Measurements from ENCODE around the gene CAMTA1. TPM values are rescaled to one million over a fixed set of nuclear protein-coding genes. Genes with fewer than 3 reads are reported as not detected.

CAMTA1 gene
- polyA plus RNA-seq, 2 donors: 61.1 to 75.0 TPM

DNA sequence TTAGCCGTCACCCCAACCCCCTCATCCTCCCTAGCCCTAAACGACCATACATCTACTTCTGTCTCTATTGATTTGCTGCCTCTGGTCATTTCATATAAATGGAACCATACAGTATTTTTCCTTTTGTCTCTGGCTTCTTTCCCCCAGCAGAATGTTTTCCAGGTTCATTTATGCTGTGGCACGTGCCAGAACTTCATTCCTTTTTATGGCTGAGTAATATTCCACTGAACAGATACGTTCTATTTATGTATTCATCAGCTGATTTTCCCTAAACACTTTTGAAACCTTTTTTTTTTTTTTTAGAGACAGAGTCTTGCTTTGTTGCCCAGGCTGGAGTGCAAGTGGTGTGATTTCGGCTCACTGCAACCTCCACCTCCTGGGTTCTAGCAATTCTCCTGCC, 181.1 kb downstream of the CAMTA1 start:
- Histone ChIP-seq H3K36me3 (ENCODE audit: control insufficient read depth in 2 of 2, insufficient read depth in 2 of 2, low read length in 1 of 2) (no peaks in the 10 kb centered on the region), H3K27ac (ENCODE audit: low read depth in 2 of 2, low read length in 1 of 2) (no peak overlapping the region), H3K27me3 (ENCODE audit: control insufficient read depth in 1 of 2, insufficient read depth in 2 of 2, low read length in 2 of 2) (no peaks in the 10 kb centered on the region), H3K4me3 (ENCODE audit: low read depth in 1 of 2, low read length in 2 of 2) (no peak overlapping the region), H3K9me3 (ENCODE audit: control insufficient read depth in 2 of 2, insufficient read depth in 1 of 2, low read depth in 1 of 2, low read length in 1 of 2) (peaks cover 0 to 3% of the 10 kb centered on the region in 2 donors), H3K4me1 (ENCODE audit: control insufficient read depth in 2 of 2, insufficient read depth in 2 of 2, low read length in 1 of 2) (peaks cover under 1 to 7% of the 10 kb centered on the region in 2 donors)
- 90 to 91% methylated on average over 5 of the region's 5 CpGs for WGBS, 2 donors

DNA sequence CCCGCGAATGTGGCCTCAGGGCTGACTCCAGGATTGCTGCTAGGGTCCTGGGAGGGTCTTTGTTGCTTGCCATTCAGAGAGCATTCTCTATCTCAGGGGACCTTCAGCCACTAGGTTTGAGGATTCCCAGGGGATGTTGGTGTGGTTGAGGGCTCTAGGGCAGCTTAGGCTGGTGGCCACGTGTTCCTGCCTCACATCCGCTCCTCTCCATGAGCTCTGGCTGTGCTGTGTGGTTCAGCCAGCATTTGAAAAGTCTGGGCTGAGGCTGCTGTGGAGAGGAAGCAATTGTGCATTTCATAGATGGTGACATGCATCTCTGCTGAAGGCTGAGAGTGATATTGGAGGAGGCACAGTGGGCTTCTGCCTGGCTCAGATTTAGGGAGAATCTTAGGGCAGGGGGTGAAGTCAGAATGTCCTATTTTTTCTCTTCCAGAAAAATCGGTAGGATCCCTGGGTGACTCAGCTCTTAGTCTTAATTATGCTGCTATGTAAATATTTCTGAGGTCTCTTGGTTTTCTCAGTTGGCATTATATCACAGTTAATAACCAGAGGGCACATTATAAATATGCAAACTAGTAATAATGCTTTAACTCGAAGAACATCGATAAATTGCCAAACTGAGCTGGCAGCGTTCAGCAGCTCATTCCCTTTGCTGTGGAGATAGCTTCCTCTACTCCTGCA, 182.3 kb downstream of the CAMTA1 start:
- WGBS, 2 donors: 57 to 60% methylated on average over 8 of the region's 8 CpGs
- Histone ChIP-seq H3K27me3 (ENCODE audit: control insufficient read depth in 1 of 2, insufficient read depth in 2 of 2, low read length in 2 of 2) (no peaks in the 10 kb centered on the region), H3K4me3 (ENCODE audit: low read depth in 1 of 2, low read length in 2 of 2) (no peak overlapping the region)

DNA sequence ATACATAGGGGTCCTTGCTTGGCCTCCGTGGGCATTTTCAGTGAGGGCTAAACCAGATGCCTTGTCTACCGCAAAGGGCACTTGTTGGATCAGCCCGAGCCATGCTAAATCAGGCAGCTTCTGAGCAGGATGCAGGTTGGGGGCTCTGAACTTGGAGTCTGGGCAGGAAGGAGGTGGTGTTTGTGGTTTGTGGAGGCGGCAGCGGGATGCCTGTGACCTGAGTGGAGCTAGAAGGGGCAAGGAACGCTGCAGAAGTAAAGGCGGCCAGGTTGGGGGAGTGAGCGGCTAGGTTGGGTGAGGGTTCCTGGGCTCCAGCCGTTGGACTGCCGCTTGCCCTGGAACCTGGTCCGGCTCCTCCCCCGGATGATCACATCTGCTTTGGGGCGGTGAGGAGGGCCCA, 183.9 kb downstream of the CAMTA1 start:
- Histone ChIP-seq H3K36me3 (ENCODE audit: control insufficient read depth in 2 of 2, insufficient read depth in 2 of 2, low read length in 1 of 2) (no peaks in the 10 kb centered on the region), H3K4me3 (ENCODE audit: low read depth in 1 of 2, low read length in 2 of 2) (no peak overlapping the region), H3K27ac (ENCODE audit: low read depth in 2 of 2, low read length in 1 of 2) (no peak overlapping the region), H3K27me3 (ENCODE audit: control insufficient read depth in 1 of 2, insufficient read depth in 2 of 2, low read length in 2 of 2) (no peaks in the 10 kb centered on the region), H3K4me1 (ENCODE audit: control insufficient read depth in 2 of 2, insufficient read depth in 2 of 2, low read length in 1 of 2) (no peaks in the 10 kb centered on the region), H3K9me3 (ENCODE audit: control insufficient read depth in 2 of 2, insufficient read depth in 1 of 2, low read depth in 1 of 2, low read length in 1 of 2) (no peaks in the 10 kb centered on the region)
- 71 to 75% methylated on average over 13 of the region's 13 CpGs for WGBS, 2 donors

More for the DNA sequence above, 182.3 kb downstream of the CAMTA1 start:
- Histone ChIP-seq H3K9me3 (ENCODE audit: control insufficient read depth in 2 of 2, insufficient read depth in 1 of 2, low read depth in 1 of 2, low read length in 1 of 2) (no peaks in the 10 kb centered on the region), H3K36me3 (ENCODE audit: control insufficient read depth in 2 of 2, insufficient read depth in 2 of 2, low read length in 1 of 2) (no peaks in the 10 kb centered on the region), H3K4me1 (ENCODE audit: control insufficient read depth in 2 of 2, insufficient read depth in 2 of 2, low read length in 1 of 2) (peaks cover 0 to 2% of the 10 kb centered on the region in 2 donors), H3K27ac (ENCODE audit: low read depth in 2 of 2, low read length in 1 of 2) (no peak overlapping the region)

DNA sequence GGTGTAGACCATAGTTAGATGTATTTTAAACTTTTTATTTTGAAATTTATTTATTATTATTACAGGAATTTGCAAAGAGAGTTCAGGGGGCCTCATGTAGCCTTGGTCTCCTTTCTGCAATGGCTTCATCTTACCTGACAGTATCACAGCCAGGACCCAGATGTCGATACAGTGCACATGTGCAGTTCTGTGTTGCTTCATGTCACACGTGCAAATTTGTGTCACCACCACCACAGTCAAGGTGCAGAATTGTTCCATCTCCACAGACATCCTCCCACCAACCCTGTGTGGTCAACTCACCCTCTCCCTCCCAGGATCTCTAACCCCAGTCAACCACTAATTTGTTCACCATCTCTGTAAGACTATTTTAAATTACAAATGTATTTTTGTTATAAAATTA, 184.5 kb downstream of the CAMTA1 start:
- Histone ChIP-seq H3K27me3 (ENCODE audit: control insufficient read depth in 1 of 2, insufficient read depth in 2 of 2, low read length in 2 of 2) (no peaks in the 10 kb centered on the region), H3K4me1 (ENCODE audit: control insufficient read depth in 2 of 2, insufficient read depth in 2 of 2, low read length in 1 of 2) (no peaks in the 10 kb centered on the region), H3K4me3 (ENCODE audit: low read depth in 1 of 2, low read length in 2 of 2) (no peak overlapping the region), H3K9me3 (ENCODE audit: control insufficient read depth in 2 of 2, insufficient read depth in 1 of 2, low read depth in 1 of 2, low read length in 1 of 2) (no peaks in the 10 kb centered on the region), H3K27ac (ENCODE audit: low read depth in 2 of 2, low read length in 1 of 2) (no peak overlapping the region), H3K36me3 (ENCODE audit: control insufficient read depth in 2 of 2, insufficient read depth in 2 of 2, low read length in 1 of 2) (no peaks in the 10 kb centered on the region)
- 82 to 83% methylated on average over 2 of the region's 2 CpGs for WGBS, 2 donors

DNA sequence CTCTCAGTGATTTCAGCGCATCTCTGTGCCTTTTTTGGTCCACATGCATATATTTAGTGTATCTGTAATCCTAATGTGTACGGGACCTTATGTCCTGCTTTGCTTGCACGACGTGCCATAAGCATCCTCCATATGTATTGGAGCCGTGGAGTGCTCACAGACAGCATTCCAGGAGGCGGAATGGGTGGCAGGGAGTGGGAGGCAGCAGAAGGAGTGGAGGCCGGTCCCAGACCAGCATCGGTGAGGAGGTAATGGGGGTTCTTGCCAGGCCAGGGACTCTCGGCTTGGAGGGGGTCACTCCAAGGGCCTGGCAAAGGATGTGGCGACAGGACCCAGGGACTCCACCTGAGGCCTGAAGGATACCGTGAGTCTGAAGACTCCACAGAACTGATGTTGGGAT, 185.0 kb downstream of the CAMTA1 start:
- 94 to 97% methylated on average over 11 of the region's 11 CpGs for WGBS, 2 donors
- Histone ChIP-seq H3K9me3 (ENCODE audit: control insufficient read depth in 2 of 2, insufficient read depth in 1 of 2, low read depth in 1 of 2, low read length in 1 of 2) (no peaks in the 10 kb centered on the region), H3K4me1 (ENCODE audit: control insufficient read depth in 2 of 2, insufficient read depth in 2 of 2, low read length in 1 of 2) (no peaks in the 10 kb centered on the region), H3K4me3 (ENCODE audit: low read depth in 1 of 2, low read length in 2 of 2) (no peak overlapping the region), H3K36me3 (ENCODE audit: control insufficient read depth in 2 of 2, insufficient read depth in 2 of 2, low read length in 1 of 2) (no peaks in the 10 kb centered on the region), H3K27ac (ENCODE audit: low read depth in 2 of 2, low read length in 1 of 2) (no peak overlapping the region), H3K27me3 (ENCODE audit: control insufficient read depth in 1 of 2, insufficient read depth in 2 of 2, low read length in 2 of 2) (no peaks in the 10 kb centered on the region)

DNA sequence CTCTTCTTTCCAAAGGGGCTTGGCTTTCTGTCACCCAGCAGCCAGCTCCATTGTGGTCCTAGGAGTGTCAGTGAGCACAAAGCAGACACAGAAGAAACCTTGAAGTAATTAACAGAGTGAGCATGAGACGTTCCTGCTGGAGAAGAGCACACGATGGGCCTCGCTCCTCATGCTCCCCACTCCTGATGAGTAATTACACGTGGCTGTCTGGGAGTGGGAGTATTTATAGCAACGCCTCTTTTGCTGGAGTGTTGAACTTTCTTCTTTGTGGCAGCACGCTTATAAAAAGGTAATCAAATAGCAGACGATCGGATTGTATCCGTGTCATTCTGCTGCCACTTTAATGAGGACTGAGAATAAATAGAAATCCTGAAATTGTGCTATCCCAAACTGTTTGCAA, 185.8 kb downstream of the CAMTA1 start:
- Histone ChIP-seq H3K27me3 (ENCODE audit: control insufficient read depth in 1 of 2, insufficient read depth in 2 of 2, low read length in 2 of 2) (no peaks in the 10 kb centered on the region), H3K9me3 (ENCODE audit: control insufficient read depth in 2 of 2, insufficient read depth in 1 of 2, low read depth in 1 of 2, low read length in 1 of 2) (no peaks in the 10 kb centered on the region), H3K4me3 (ENCODE audit: low read depth in 1 of 2, low read length in 2 of 2) (no peak overlapping the region), H3K36me3 (ENCODE audit: control insufficient read depth in 2 of 2, insufficient read depth in 2 of 2, low read length in 1 of 2) (no peaks in the 10 kb centered on the region), H3K4me1 (ENCODE audit: control insufficient read depth in 2 of 2, insufficient read depth in 2 of 2, low read length in 1 of 2) (no peaks in the 10 kb centered on the region), H3K27ac (ENCODE audit: low read depth in 2 of 2, low read length in 1 of 2) (no peak overlapping the region)
- 61 to 65% methylated on average over 9 of the region's 9 CpGs for WGBS, 2 donors

DNA sequence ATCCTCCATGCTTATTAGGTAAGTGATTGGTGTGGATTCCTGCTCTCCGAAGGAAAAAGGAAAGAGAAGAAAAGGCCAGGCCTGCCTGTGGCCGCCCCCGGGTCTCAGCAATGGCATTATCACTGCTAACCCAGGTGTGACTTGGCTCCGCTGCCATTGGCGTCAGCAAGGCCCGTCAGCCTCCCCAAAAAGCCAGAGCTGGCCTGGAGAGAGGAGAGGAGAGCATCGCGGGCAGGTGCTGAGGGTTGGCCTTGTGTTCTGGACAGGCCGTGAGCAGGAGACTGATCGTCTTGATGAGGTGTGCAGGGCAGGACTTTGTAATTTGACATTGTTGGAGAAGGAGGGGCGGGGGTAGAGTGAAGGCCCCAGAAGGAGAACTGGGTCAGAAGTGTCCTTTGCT, 186.4 kb downstream of the CAMTA1 start:
- 88% methylated on average over 11 of the region's 11 CpGs for WGBS, 2 donors
- Histone ChIP-seq H3K4me1 (ENCODE audit: control insufficient read depth in 2 of 2, insufficient read depth in 2 of 2, low read length in 1 of 2) (no peaks in the 10 kb centered on the region), H3K27me3 (ENCODE audit: control insufficient read depth in 1 of 2, insufficient read depth in 2 of 2, low read length in 2 of 2) (no peaks in the 10 kb centered on the region)

DNA sequence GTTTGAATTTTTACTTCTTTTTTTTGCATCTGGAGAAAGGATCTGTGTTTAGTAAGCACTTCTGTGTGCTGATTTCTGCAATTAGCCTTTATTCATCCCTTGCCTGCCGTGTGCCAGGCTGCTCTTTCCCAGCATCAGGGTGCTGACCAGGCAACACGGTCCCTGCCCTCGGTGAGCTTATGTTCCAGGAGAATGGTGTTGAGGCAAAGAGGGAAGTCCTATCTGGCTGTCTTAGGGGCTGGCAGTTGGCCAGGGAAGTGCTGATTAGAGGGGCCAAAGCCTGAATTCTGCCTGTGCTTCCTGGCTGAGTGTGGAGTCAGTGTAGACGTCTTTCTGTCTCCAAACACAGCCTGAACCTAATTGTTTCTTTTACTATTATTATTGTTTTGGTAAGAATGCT, 187.1 kb downstream of the CAMTA1 start:
- 67% methylated on average over 4 of the region's 4 CpGs for WGBS, 2 donors
- Histone ChIP-seq H3K27me3 (ENCODE audit: control insufficient read depth in 1 of 2, insufficient read depth in 2 of 2, low read length in 2 of 2) (no peaks in the 10 kb centered on the region), H3K9me3 (ENCODE audit: control insufficient read depth in 2 of 2, insufficient read depth in 1 of 2, low read depth in 1 of 2, low read length in 1 of 2) (no peaks in the 10 kb centered on the region), H3K36me3 (ENCODE audit: control insufficient read depth in 2 of 2, insufficient read depth in 2 of 2, low read length in 1 of 2) (no peaks in the 10 kb centered on the region), H3K27ac (ENCODE audit: low read depth in 2 of 2, low read length in 1 of 2) (no peak overlapping the region), H3K4me3 (ENCODE audit: low read depth in 1 of 2, low read length in 2 of 2) (no peak overlapping the region), H3K4me1 (ENCODE audit: control insufficient read depth in 2 of 2, insufficient read depth in 2 of 2, low read length in 1 of 2) (no peaks in the 10 kb centered on the region)

More for the DNA sequence above, 186.4 kb downstream of the CAMTA1 start:
- Histone ChIP-seq H3K27ac (ENCODE audit: low read depth in 2 of 2, low read length in 1 of 2) (no peak overlapping the region), H3K9me3 (ENCODE audit: control insufficient read depth in 2 of 2, insufficient read depth in 1 of 2, low read depth in 1 of 2, low read length in 1 of 2) (no peaks in the 10 kb centered on the region), H3K4me3 (ENCODE audit: low read depth in 1 of 2, low read length in 2 of 2) (no peak overlapping the region), H3K36me3 (ENCODE audit: control insufficient read depth in 2 of 2, insufficient read depth in 2 of 2, low read length in 1 of 2) (no peaks in the 10 kb centered on the region)

DNA sequence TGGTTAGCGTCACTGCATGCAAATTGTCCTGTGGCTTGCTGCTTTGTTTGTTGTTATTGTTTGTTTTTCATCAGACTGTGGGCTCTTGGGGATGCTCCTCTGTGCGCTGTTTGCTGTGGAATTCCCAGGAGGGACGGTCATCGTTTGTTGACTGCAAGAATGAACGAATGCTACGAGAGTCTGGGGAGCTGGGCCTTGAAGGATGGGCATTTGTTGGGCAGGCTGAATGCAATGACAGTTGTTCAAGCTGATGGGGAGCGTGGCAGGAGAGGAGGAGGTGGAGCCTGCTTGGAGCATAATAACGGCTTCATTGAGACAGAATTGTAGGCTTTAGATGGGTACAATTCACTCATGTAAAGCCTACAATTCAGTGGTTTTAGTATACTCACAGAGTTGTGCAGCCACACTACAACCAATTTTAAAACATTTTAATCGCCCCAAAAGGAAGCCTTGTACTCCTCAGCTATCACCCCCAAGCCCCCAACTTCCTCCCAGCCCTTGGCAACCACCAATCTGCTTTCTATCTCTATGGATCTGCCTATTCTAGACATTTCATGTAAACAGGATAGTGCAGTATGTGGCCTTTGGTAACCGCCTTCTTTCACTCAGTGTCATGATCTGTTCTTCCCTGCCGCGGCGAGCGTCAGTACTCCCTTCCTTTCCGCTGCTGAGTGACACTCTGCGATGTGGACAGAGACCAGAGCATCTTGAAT, 190.2 kb downstream of the CAMTA1 start:
- no peaks in the 10 kb centered on the region for H3K27me3 ChIP-seq (ENCODE audit: control insufficient read depth in 1 of 2, insufficient read depth in 2 of 2, low read length in 2 of 2)
- H3K4me3 ChIP-seq (ENCODE audit: low read depth in 1 of 2, low read length in 2 of 2): no peak overlapping the region
- H3K27ac ChIP-seq (ENCODE audit: low read depth in 2 of 2, low read length in 1 of 2): no peak overlapping the region
- H3K4me1 ChIP-seq (ENCODE audit: control insufficient read depth in 2 of 2, insufficient read depth in 2 of 2, low read length in 1 of 2): no peaks in the 10 kb centered on the region
- H3K36me3 ChIP-seq (ENCODE audit: control insufficient read depth in 2 of 2, insufficient read depth in 2 of 2, low read length in 1 of 2): no peaks in the 10 kb centered on the region
- no peaks in the 10 kb centered on the region for H3K9me3 ChIP-seq (ENCODE audit: control insufficient read depth in 2 of 2, insufficient read depth in 1 of 2, low read depth in 1 of 2, low read length in 1 of 2)
- WGBS, 2 donors: 76 to 80% methylated on average over 16 of the region's 16 CpGs

DNA sequence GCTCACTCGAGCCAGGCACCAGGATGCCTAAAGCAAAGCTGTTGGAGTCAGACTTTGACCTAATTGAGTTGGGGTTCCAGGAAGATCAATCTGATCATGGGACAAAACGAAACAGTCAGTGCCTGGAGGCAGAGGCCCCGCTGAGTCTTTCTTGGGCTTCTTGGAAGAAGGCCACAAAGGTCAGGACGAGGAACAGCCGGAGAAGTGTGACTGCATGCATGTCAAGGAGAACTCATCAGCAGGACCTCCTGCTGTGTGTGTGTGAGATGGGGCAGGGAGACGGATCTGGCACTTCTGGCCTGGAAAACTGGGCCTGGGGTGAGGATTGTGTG, 190.8 kb downstream of the CAMTA1 start:
- H3K27ac ChIP-seq (ENCODE audit: low read depth in 2 of 2, low read length in 1 of 2): no peak overlapping the region
- no peaks in the 10 kb centered on the region for H3K27me3 ChIP-seq (ENCODE audit: control insufficient read depth in 1 of 2, insufficient read depth in 2 of 2, low read length in 2 of 2)
- no peaks in the 10 kb centered on the region for H3K4me1 ChIP-seq (ENCODE audit: control insufficient read depth in 2 of 2, insufficient read depth in 2 of 2, low read length in 1 of 2)
- H3K9me3 ChIP-seq (ENCODE audit: control insufficient read depth in 2 of 2, insufficient read depth in 1 of 2, low read depth in 1 of 2, low read length in 1 of 2): no peaks in the 10 kb centered on the region
- H3K4me3 ChIP-seq (ENCODE audit: low read depth in 1 of 2, low read length in 2 of 2): no peak overlapping the region
- WGBS, 2 donors: 63 to 67% methylated on average over 6 of the region's 6 CpGs
- H3K36me3 ChIP-seq (ENCODE audit: control insufficient read depth in 2 of 2, insufficient read depth in 2 of 2, low read length in 1 of 2): no peaks in the 10 kb centered on the region
